Heart left ventricle (tissue), 13 donors: ENCODE results near the gene CHD3.

Source experiments
- CTCF ChIP-seq, 12 donors: fragments of 200-600 bp; sonication (generic) in 4 of 12; IDR thresholded peaks; one replicate each; pipeline versions ENCODE4 v1.5.0 to v1.8.0; 2018 to 2022; ENCODE audit warnings: antibody characterized with exemption in 12 of 12, mild to moderate bottlenecking in 5 of 12
- POLR2A ChIP-seq, 2 donors: fragments of 450-650 bp; IDR thresholded peaks; one replicate each; pipeline ENCODE4 v1.6.1; 2017; ENCODE audit warnings: antibody characterized with exemption in 2 of 2, mild to moderate bottlenecking in 2 of 2, moderate library complexity in 2 of 2
- donor health status: ischemic (EF 13 %, LVEDD 7.1; RV severe dilation, severe dysfunction).
- donor health status: DM: no; HTN: yes; CAD: no.
- donor health status: DM: no; HTN: no; CAD: no.
- donor health status: ischemic (EF 25% LVEDD 6.9; RV normal size, moderate dysfunction).
- donor health status: ischemic (EF 25% LVEDD 5.7; RV mildly dilated, moderate dysfunction).
- donor health status: ischemic (EF 35%, LVEDD 5.7; RV mildly dilated, moderate dysfunction).
- donor health status: nonischemic (EF 11% LVEDD 7.7; RV severe dilation, severe dysfunction).
- donor health status: DM: yes; HTN: yes; CAD: no.
- donor health status: PGD.
- donor health status: ischemic (EF 29% LVEDD 5.4; RV normal size, mild dysfunction).
- donor health status: nonischemic (EF 23%, LVEDD 6.1; RV moderate dilation, normal function).

- TF ChIP-seq POLR2A (IDR thresholded peaks at IDR 0.05): no peak
- TF ChIP-seq CTCF (IDR thresholded peaks at IDR 0.05): no peak
These were observed 34.4 kb upstream of the CHD3 start for GRCh38 chr17:7854078-7854777.
